Measurements from ENCODE around the gene RAPGEF6.
"Not testable (repeated sequence)": the region's sequence is repeated elsewhere in the genome, so short reads cannot be mapped to it uniquely, and the experiment has no call there.

RAPGEF6 gene

GRCh38 chr5:131644370-131644769, 9.3 kb upstream of the RAPGEF6 start:
- DNase-seq (ENCODE audit: low read depth in 3 of 3): no peak

GRCh38 chr5:131641494-131641893, 6.5 kb upstream of the RAPGEF6 start:
- DNase-seq (ENCODE audit: low read depth in 3 of 3): no peak

DNA sequence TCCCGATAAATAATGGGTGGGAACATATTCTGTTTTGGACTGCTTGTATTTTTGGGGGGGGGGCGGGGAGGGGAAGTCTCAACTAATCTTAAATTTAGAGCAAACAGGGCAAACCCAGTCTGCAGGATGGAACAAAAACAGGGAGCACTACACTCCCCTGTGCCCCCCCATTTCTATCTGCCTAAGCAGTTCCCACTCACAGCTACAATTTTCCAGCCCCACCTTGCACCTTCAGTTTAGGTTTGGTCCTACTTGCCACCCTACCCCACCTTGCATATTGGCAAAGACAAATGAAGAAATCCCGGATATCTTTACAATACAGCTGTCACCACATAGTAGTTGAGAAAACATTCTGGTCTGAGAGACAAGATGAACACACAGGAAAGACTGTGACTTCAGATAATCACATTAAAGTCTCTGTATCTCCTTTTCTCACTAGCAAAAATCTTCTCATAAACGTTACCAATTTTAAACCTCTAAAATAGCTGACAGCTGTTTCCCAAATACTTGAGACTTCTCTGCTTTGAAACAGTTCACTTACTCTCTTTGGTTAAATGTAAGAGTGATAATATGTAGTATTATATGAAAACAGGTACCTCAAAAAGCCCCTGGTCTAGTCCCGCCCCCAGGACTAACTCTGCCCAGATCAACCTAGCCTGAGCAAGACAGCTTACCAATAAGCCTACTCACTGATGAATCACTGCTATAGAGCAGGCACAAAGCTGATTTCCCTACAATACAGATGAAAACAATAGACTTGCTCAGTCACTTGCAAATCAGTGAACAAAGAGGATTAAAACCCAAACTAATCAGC, 5.2 kb upstream of the RAPGEF6 start:
- peak; percentile 36 to 43 (median 38) for DNase-seq (ENCODE audit: low read depth in 3 of 3)

DNA sequence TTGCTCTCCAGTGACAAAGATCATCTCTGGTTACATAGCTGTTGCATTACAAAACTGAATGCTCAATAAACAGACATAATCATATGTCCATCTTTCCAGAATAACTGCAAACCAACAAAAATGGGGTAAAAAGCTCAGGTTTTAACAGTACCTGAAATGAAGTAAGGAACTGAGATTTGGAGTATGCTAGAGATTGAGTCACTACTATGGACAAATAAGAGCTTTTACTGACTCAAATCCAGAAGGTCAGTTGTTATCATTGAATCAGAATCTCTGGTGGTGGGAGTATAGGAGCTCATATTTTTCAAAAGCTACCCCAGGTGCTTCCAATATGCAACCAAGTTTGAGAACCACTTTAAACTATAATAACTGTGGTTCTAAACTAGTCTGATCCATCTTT, 4.1 kb upstream of the RAPGEF6 start:
- DNase-seq (ENCODE audit: low read depth in 3 of 3): no peak

DNA sequence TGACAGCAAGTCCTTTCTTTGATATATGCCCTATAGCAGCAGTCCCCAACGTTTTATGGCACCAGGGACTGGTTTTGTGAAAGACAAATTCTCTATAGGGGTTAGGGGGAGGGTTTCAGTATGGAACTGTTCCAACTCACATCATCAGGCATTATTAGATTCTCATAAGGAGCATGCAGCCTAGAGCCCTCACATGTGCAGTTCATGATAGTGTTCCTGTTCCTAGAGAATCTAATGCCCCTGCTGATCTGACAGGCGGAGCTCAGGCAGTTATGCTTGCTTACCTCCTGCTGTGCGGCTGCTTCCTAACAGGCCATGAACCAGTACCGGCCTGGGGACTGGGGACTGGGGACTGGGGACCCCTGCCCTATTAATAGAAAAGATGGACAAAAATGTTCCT, 2.7 kb upstream of the RAPGEF6 start:
- DNase-seq (ENCODE audit: low read depth in 3 of 3): no peak

DNA sequence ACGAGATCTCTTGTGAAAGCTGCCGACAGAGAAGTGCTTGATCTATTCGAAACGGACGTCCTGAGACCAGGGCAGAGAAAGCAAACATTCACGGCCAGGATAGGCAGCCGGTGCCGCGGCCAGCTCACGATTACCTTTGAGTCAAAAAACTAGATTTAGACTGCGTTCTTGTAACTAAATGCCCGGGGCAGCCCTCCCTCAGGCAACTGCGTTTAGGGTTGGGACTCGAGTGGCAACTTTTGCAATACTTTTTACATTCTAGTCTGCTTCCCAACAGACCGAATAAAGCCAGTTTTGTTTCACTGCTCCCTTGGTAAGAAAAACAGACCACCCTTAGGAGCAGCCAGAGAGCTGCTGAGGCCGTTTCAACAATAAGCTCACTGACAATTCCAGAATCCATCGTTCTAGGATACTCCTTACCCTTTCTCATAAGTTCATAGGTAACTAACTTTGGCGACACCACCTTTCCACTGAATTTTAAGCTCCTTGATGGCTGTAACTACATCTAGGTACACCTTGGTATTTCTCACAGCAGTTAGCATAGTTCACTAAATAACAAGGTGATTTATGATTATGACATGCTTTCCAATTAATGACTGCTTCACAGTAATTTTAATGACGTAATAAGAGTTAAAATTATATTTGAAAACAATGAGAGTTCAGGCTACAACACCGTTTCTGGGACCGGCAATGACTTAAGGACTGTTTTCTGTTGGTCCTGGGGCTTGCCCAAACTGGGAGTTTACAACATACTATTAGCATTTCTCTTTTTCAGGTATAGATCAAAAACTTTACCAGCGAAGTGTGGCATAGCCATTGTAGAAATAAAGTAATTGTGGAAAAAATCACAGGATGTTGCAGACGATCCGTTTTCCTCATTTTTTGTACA, 899 bp upstream of the RAPGEF6 start:
- no peak for DNase-seq (ENCODE audit: low read depth in 3 of 3)

GRCh38 chr5:131634666-131634995, 398 bp downstream of the RAPGEF6 start:
- DNase-seq (ENCODE audit: low read depth in 3 of 3): peak in 2 of 3 experiments; percentile 30 to 55

- DNase-seq (ENCODE audit: low read depth in 3 of 3): no peak
Measured at GRCh38 chr5:131634238-131634637, 791 bp downstream of the RAPGEF6 start.

GRCh38 chr5:131633830-131634229, 1.2 kb downstream of the RAPGEF6 start:
- no peak for DNase-seq (ENCODE audit: low read depth in 3 of 3)

DNA sequence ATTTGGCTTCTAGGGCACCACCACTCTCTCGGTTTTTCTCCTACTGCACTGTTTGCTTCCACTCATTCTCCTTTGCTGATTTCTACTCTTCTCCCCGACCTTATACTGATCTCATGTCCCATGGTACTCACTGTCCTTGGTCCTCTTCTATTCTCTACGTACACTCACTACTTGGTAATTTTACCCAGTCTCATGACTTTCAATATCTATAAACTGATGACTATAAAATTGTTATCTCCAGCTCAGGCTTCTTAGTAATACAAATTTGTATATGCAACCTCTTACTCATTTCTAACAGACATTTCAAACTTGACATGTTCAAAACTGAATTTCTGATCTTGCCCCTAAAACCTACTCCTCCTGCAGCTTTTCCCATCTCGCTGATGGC, 4.1 kb downstream of the RAPGEF6 start:
- no peak for DNase-seq (ENCODE audit: low read depth in 3 of 3)

- DNase-seq (ENCODE audit: low read depth in 3 of 3): no peak
Measured at GRCh38 chr5:131630208-131630962, 4.6 kb downstream of the RAPGEF6 start.

GRCh38 chr5:131628990-131629389, 6.0 kb downstream of the RAPGEF6 start:
- no peak for DNase-seq (ENCODE audit: low read depth in 3 of 3)

GRCh38 chr5:131627207-131627865, 7.7 kb downstream of the RAPGEF6 start:
- no peak for DNase-seq (ENCODE audit: low read depth in 3 of 3)

- DNase-seq (ENCODE audit: low read depth in 3 of 3): no peak
Measured at GRCh38 chr5:131622633-131623032, 12.4 kb downstream of the RAPGEF6 start.

GRCh38 chr5:131621164-131621563, 13.9 kb downstream of the RAPGEF6 start:
- not testable (repeated sequence) for DNase-seq (ENCODE audit: low read depth in 3 of 3)

GRCh38 chr5:131619102-131619501, 15.9 kb downstream of the RAPGEF6 start:
- no peak for DNase-seq (ENCODE audit: low read depth in 3 of 3)

GRCh38 chr5:131617140-131617822, 17.7 kb downstream of the RAPGEF6 start:
- DNase-seq (ENCODE audit: low read depth in 3 of 3): no peak

DNA sequence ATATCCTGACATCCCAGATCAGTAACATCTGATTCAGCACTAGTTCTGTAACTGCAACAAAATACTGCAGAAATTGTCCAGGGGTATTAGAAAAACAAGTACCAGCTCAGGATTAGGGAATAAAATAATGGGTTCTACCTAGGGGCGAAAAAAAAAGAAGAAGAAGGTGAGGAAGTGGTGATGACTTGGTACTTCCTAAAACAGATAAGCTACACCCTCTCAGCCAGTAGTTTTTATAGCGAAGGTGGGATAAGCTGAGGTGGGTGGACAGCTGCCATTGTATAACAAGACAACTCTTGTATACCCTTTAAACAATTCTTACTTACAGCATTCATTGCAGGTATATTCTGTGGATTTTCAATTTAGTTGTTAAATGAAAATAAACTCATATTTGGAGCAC, 19.1 kb downstream of the RAPGEF6 start:
- DNase-seq (ENCODE audit: low read depth in 3 of 3): no peak

DNA sequence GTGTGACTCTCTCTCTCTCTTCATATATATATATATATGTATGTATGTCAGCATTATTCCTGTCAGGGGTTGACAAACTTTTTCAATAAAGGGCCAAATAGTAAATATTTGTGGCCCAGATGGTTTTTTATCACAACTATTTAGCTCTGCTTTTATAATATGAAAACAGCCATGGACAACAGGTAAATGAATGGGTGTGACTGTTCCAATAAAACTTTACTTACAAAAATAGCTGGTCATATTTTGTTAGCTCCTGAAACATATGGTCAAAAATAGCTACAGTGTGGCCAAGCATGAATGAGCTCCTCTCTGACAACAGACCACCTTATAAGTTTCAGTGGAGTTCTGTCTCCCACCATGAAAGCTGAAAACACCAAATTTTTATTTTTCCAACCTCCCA, 21.6 kb downstream of the RAPGEF6 start:
- DNase-seq (ENCODE audit: low read depth in 3 of 3): no peak

DNA sequence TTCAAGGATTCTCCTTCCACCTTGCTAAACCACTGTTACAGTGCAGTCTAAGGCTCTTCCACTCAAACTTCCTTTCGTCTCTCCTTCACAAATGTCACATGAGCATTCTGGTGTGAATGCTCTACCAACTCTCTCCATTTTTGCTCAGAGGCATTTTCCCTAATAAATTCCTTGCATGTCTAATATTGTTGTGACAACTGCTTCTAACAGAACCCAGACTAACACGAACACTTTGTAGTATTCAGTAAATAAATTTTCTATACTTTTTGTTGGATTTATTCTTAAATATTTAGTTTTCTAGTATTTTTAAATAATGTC, 24.0 kb downstream of the RAPGEF6 start:
- DNase-seq (ENCODE audit: low read depth in 3 of 3): no peak
